Fibroblast of peridontal ligament (primary cell): ENCODE measurements around the gene HRG.
"Not testable (repeated sequence)": the region's sequence is repeated elsewhere in the genome, so short reads cannot be mapped to it uniquely, and the experiment has no call there.

ENCODE experiments used
- DNase-seq: peaks from one replicate; pipeline ENCODE4 v3.0.0-alpha.2; 2010; ENCODE audit errors: extremely low read depth

HRG gene

GRCh38 chr3:186665625-186666188, at the start of gene HRG:
Gene HRG (plus strand): TSS chr3:186666014. CDS start chr3:186666032, 18 bp downstream.
- DNase-seq: no peak

- DNase-seq: no peak
Measured at GRCh38 chr3:186616299-186616617, 49.6 kb upstream of the HRG start.

GRCh38 chr3:186617036-186617946, 48.5 kb upstream of the HRG start:
- peak; percentile 93 for DNase-seq

- no peak for DNase-seq
Measured at GRCh38 chr3:186618318-186618938, 47.4 kb upstream of the HRG start.

GRCh38 chr3:186619787-186620212, 46.0 kb upstream of the HRG start:
- DNase-seq: no peak

- DNase-seq: no peak
Measured at GRCh38 chr3:186620213-186621092, 45.4 kb upstream of the HRG start.

GRCh38 chr3:186621894-186622650, 43.7 kb upstream of the HRG start:
- no peak for DNase-seq

- no peak for DNase-seq
Measured at GRCh38 chr3:186622651-186623310, 43.0 kb upstream of the HRG start.

- DNase-seq: no peak
Measured at GRCh38 chr3:186624598-186624997, 41.2 kb upstream of the HRG start.

GRCh38 chr3:186625600-186626042, 40.2 kb upstream of the HRG start:
- no peak for DNase-seq

GRCh38 chr3:186626254-186626847, 39.5 kb upstream of the HRG start:
- no peak for DNase-seq

GRCh38 chr3:186627852-186628414, 37.9 kb upstream of the HRG start:
- no peak for DNase-seq

GRCh38 chr3:186628756-186629155, 37.1 kb upstream of the HRG start:
- DNase-seq: no peak

- no peak for DNase-seq
Measured at GRCh38 chr3:186630950-186631641, 34.7 kb upstream of the HRG start.

GRCh38 chr3:186633481-186633880, 32.3 kb upstream of the HRG start:
- no peak for DNase-seq

GRCh38 chr3:186634207-186634606, 31.6 kb upstream of the HRG start:
- DNase-seq: not testable (repeated sequence)

- no peak for DNase-seq
Measured at GRCh38 chr3:186635532-186635931, 30.3 kb upstream of the HRG start.

GRCh38 chr3:186636536-186636935, 29.3 kb upstream of the HRG start:
- no peak for DNase-seq

- no peak for DNase-seq
Measured at GRCh38 chr3:186637686-186638085, 28.1 kb upstream of the HRG start.
